Uterus (tissue), 4 donors: ENCODE results near the gene NSRP1. TPM values are rescaled to one million over a fixed set of nuclear protein-coding genes. Genes with fewer than 3 reads are reported as not detected.
"Not testable (repeated sequence)": the region's sequence is repeated elsewhere in the genome, so short reads cannot be mapped to it uniquely, and the experiment has no call there.

Experiments
- DNase-seq, 2 donors: peaks; one replicate each; pipeline ENCODE4 v3.0.0-alpha.2; 2019 to 2020
- H3K27ac ChIP-seq, 2 donors: fragments of 200-600 bp; sonication (generic); 1 replicate in 1 of 2; 2 replicates in 1 of 2; pipeline ENCODE4 v1.5.1; 2016 to 2018
- H3K27me3 ChIP-seq, 2 donors: fragments of 200-600 bp; sonication (generic); one replicate each; pipeline ENCODE4 v1.5.1; 2018 to 2019; ENCODE audit warnings: control low read depth in 1 of 2
- H3K36me3 ChIP-seq, 2 donors: fragments of 200-600 bp; sonication (generic); one replicate each; pipeline ENCODE4 v1.5.1; 2019; ENCODE audit warnings: control low read depth in 1 of 2
- H3K4me1 ChIP-seq, 2 donors: fragments of 200-600 bp; sonication (generic); one replicate each; pipeline ENCODE4 v1.5.1; 2018 to 2019; ENCODE audit warnings: control low read depth in 1 of 2
- H3K4me3 ChIP-seq, 2 donors: fragments of 200-600 bp; sonication (generic); 1 replicate in 1 of 2; 2 replicates in 1 of 2; pipeline ENCODE4 v1.5.1; 2018 to 2019; ENCODE audit warnings: mild to moderate bottlenecking in 1 of 2
- H3K9me3 ChIP-seq, 2 donors: fragments of 200-600 bp; sonication (generic); one replicate each; pipeline ENCODE4 v1.5.1; 2019; ENCODE audit warnings: control low read depth in 1 of 2
- CTCF ChIP-seq, 4 experiments: fragments of 200-600 bp in 2 of 4; fragments of 450-650 bp in 2 of 4; sonication (generic) in 2 of 4; IDR thresholded peaks; one replicate each; pipeline ENCODE4 v1.5.1; 2016 to 2019; ENCODE audit warnings: antibody characterized with exemption in 4 of 4, mild to moderate bottlenecking in 2 of 4, moderate library complexity in 1 of 4
- POLR2A ChIP-seq, 2 donors: fragments of 450-650 bp; IDR thresholded peaks; one replicate each; pipeline ENCODE4 v1.6.1; 2016; ENCODE audit warnings: antibody characterized with exemption in 2 of 2, mild to moderate bottlenecking in 1 of 2, moderate library complexity in 1 of 2
- intact Hi-C: fragments of 100-400 bp; cut with DNase I; formaldehyde crosslinking; loops from one replicate; pipeline ENCODE4 v1.15.1; 2023; ENCODE audit warnings: low total_unique reads
- total RNA-seq, 4 donors: library from RNA; depleted of rRNA in 3 of 4; stranded (reverse); fragments of >200 nt in 3 of 4; gene quantifications; one replicate each; pipeline versions ENCODE4 v1.1.0 to v1.2.4, GENCODE V29; 2014 to 2023
- donor health status: DM: yes; HTN: yes; CAD: no.

Gene NSRP1
- total RNA-seq, 4 donors from 2014 or later = 8.8 to 53.1 (median 26.8) TPM

- H3K27ac ChIP-seq = no peak overlapping the region
- H3K36me3 ChIP-seq = no peaks in the 10 kb centered on the region
- H3K4me3 ChIP-seq = no peak overlapping the region
- H3K4me1 ChIP-seq = no peaks in the 10 kb centered on the region
- no peaks in the 10 kb centered on the region for H3K9me3 ChIP-seq
- no peaks in the 10 kb centered on the region for H3K27me3 ChIP-seq
- TF ChIP-seq CTCF (IDR thresholded peaks at IDR 0.05) = no peak
- TF ChIP-seq POLR2A (IDR thresholded peaks at IDR 0.05) = no peak
- intact Hi-C loops = no loop called here
- DNase-seq = no peak
Measured at GRCh38 chr17:30225112-30225511, 108.5 kb downstream of the NSRP1 start.

- Histone ChIP-seq H3K36me3 (no peaks in the 10 kb centered on the region), H3K27ac (no peak overlapping the region), H3K4me3 (no peak overlapping the region), H3K27me3 (no peaks in the 10 kb centered on the region), H3K4me1 (no peaks in the 10 kb centered on the region), H3K9me3 (no peaks in the 10 kb centered on the region)
- DNase-seq = no peak
- TF ChIP-seq POLR2A (IDR thresholded peaks at IDR 0.05) (no peak), CTCF (IDR thresholded peaks at IDR 0.05) (no peak)
- intact Hi-C loops = no loop called here
Measured at GRCh38 chr17:30225919-30226553, 109.4 kb downstream of the NSRP1 start.

- Histone ChIP-seq H3K36me3 (no peaks in the 10 kb centered on the region), H3K4me1 (no peaks in the 10 kb centered on the region), H3K4me3 (no peak overlapping the region), H3K9me3 (no peaks in the 10 kb centered on the region), H3K27ac (no peak overlapping the region), H3K27me3 (no peaks in the 10 kb centered on the region)
- intact Hi-C loops = no loop called here
- TF ChIP-seq CTCF (IDR thresholded peaks at IDR 0.05) (no peak), POLR2A (IDR thresholded peaks at IDR 0.05) (no peak)
- DNase-seq = no peak
Measured at GRCh38 chr17:30226878-30227277, 110.3 kb downstream of the NSRP1 start.

GRCh38 chr17:30228011-30228410 is 111.4 kb downstream of the NSRP1 start:
- no peak for DNase-seq
- no peaks in the 10 kb centered on the region for H3K36me3 ChIP-seq
- no peak overlapping the region for H3K27ac ChIP-seq
- H3K4me1 ChIP-seq = no peaks in the 10 kb centered on the region
- TF ChIP-seq CTCF (IDR thresholded peaks at IDR 0.05) = no peak
- TF ChIP-seq POLR2A (IDR thresholded peaks at IDR 0.05) = no peak
- no peaks in the 10 kb centered on the region for H3K27me3 ChIP-seq
- H3K9me3 ChIP-seq = no peaks in the 10 kb centered on the region
- H3K4me3 ChIP-seq = no peak overlapping the region
- intact Hi-C loops = no loop called here

- TF ChIP-seq POLR2A (IDR thresholded peaks at IDR 0.05) (no peak), CTCF (IDR thresholded peaks at IDR 0.05) (no peak)
- no peaks in the 10 kb centered on the region for H3K9me3 ChIP-seq
- H3K4me3 ChIP-seq = no peak overlapping the region
- intact Hi-C loops = no loop called here
- no peaks in the 10 kb centered on the region for H3K4me1 ChIP-seq
- no peaks in the 10 kb centered on the region for H3K27me3 ChIP-seq
- no peaks in the 10 kb centered on the region for H3K36me3 ChIP-seq
- DNase-seq = no peak
- H3K27ac ChIP-seq = no peak overlapping the region
Measured at GRCh38 chr17:30229012-30229411, 112.4 kb downstream of the NSRP1 start.

- H3K9me3 ChIP-seq, H3K27me3 ChIP-seq, H3K4me1 ChIP-seq, H3K36me3 ChIP-seq, H3K4me3 ChIP-seq, H3K27ac ChIP-seq, DNase-seq, intact Hi-C loops: not testable (repeated sequence)
Measured at GRCh38 chr17:30230009-30230408, 113.4 kb downstream of the NSRP1 start.
